GM21528 (cell line): ENCODE measurements around the gene VPS35L.
"Not testable (repeated sequence)": the region's sequence is repeated elsewhere in the genome, so short reads cannot be mapped to it uniquely, and the experiment has no call there.

ENCODE experiments used
- ATAC-seq: cut with Tn5 transposase; IDR thresholded peaks from one replicate; pipeline ENCODE4 v1.9.1; 2021; ENCODE audit warnings: mild to moderate bottlenecking, moderate library complexity; ENCODE audit not compliant: unreplicated experiment, low FRiP score

Gene VPS35L

GRCh38 chr16:19532601-19533000 lies 22.9 kb upstream of the VPS35L start:
- no peak for ATAC-seq

- ATAC-seq, result no peak
Observed at GRCh38 chr16:19540241-19540970, 15.1 kb upstream of the VPS35L start.

- no peak for ATAC-seq
Observed at GRCh38 chr16:19542138-19542821, 13.2 kb upstream of the VPS35L start.

GRCh38 chr16:19543278-19543996 lies 12.1 kb upstream of the VPS35L start:
- ATAC-seq, result not testable (repeated sequence)

- ATAC-seq, result no peak
Observed at GRCh38 chr16:19548144-19548543, 7.4 kb upstream of the VPS35L start.

- ATAC-seq, result no peak
Observed at GRCh38 chr16:19549673-19550072, 5.8 kb upstream of the VPS35L start.

GRCh38 chr16:19555938-19556771 lies 652 bp downstream of the VPS35L start:
- ATAC-seq, result no peak

GRCh38 chr16:19559242-19559910 lies 3.9 kb downstream of the VPS35L start:
- no peak for ATAC-seq

- no peak for ATAC-seq
Observed at GRCh38 chr16:19560078-19560477, 4.6 kb downstream of the VPS35L start.

- no peak for ATAC-seq
Observed at GRCh38 chr16:19563377-19563776, 7.9 kb downstream of the VPS35L start.

GRCh38 chr16:19566362-19566761 lies 10.9 kb downstream of the VPS35L start:
- no peak for ATAC-seq

GRCh38 chr16:19567560-19567959 lies 12.1 kb downstream of the VPS35L start:
- ATAC-seq, result no peak

- no peak for ATAC-seq
Observed at GRCh38 chr16:19573997-19574396, 18.5 kb downstream of the VPS35L start.

GRCh38 chr16:19574615-19575014 lies 19.1 kb downstream of the VPS35L start:
- no peak for ATAC-seq

- no peak for ATAC-seq
Observed at GRCh38 chr16:19578378-19578971, 23.0 kb downstream of the VPS35L start.

- ATAC-seq, result no peak
Observed at GRCh38 chr16:19582050-19582831, 26.7 kb downstream of the VPS35L start.

- no peak for ATAC-seq
Observed at GRCh38 chr16:19583665-19584300, 28.3 kb downstream of the VPS35L start.

- ATAC-seq, result no peak
Observed at GRCh38 chr16:19588661-19589060, 33.2 kb downstream of the VPS35L start.
